Osteocyte (in vitro differentiated cells): ENCODE data around the gene CCDC192. TPM values are rescaled to one million over a fixed set of nuclear protein-coding genes. Genes with fewer than 3 reads are reported as not detected.

Experiments used
- DNase-seq: peaks from one replicate; pipeline ENCODE4 v3.0.0; 2021; ENCODE audit warnings: mixed read lengths; ENCODE audit not compliant: unreplicated experiment; ENCODE audit errors: extremely low spot score
- H3K27ac Mint-ChIP-seq: one replicate; pipeline ENCODE4 v1.8.0; 2021; ENCODE audit warnings: mild to moderate bottlenecking, mixed read lengths; ENCODE audit not compliant: unreplicated experiment
- H3K27me3 Mint-ChIP-seq: one replicate; pipeline ENCODE4 v1.8.0; 2021; ENCODE audit warnings: mixed read lengths; ENCODE audit not compliant: unreplicated experiment
- H3K36me3 Mint-ChIP-seq: one replicate; pipeline ENCODE4 v1.8.0; 2021; ENCODE audit warnings: mixed read lengths; ENCODE audit not compliant: unreplicated experiment
- H3K4me1 Mint-ChIP-seq: one replicate; pipeline ENCODE4 v1.8.0; 2021; ENCODE audit warnings: mixed read lengths; ENCODE audit not compliant: unreplicated experiment
- H3K4me3 Mint-ChIP-seq: one replicate; pipeline ENCODE4 v1.8.0; 2021; ENCODE audit warnings: mild to moderate bottlenecking, moderate library complexity, mixed read lengths; ENCODE audit not compliant: unreplicated experiment
- H3K9me3 Mint-ChIP-seq: one replicate; pipeline ENCODE4 v1.8.0; 2021; ENCODE audit warnings: mixed read lengths; ENCODE audit not compliant: unreplicated experiment
- total RNA-seq: library from RNA; stranded (reverse); gene quantifications from 2 replicates; pipeline ENCODE4 v1.2.1, GENCODE V29; 2021
- TF ChIP-seq, protein P1 (sequence below): fragments of 200-600 bp; sonication (generic); IDR thresholded peaks from 2 replicates; pipeline ENCODE4 v1.5.0; 2021; ENCODE audit warnings: antibody characterized with exemption, mild to moderate bottlenecking, moderate library complexity

Gene CCDC192
- total RNA-seq, 1 donor from 2014 or later = not detected

DNA sequence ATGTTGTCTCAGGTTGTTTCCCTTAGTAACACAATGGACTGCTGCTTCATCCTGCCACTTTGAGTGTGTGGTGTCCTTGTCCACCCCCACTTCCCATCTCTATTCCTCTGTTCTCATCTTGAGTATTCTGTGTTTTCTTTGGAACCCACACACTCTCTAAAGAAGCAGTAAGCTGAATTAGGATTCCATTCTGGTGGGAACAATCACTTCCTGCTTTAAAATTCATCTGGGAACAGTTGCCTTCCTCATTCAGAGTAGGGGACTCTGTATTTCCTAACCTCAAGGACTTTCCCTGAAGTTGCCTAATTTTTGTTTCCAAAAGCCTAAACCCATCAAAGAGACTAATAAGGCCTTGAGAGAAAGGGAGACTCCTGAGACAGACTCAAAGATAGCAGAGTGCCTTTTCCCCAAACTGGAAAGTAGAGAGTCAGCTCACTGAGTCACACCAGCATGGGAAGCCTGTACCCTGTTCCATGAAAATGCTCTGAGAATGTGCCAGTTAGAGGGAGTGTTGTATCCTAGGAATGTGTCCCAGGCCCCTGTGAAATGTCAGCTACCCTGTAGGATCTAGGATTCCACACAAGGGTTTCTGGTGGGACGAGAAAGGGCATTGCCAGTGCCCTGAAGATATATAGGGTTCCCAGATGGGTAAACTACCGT lies 63.6 kb downstream of the CCDC192 start:
- DNase-seq = no peak
- H3K27me3 Mint-ChIP-seq = peaks cover 3% of the 10 kb centered on the region
- no peak overlapping the region for H3K4me3 Mint-ChIP-seq
- no peaks in the 10 kb centered on the region for H3K9me3 Mint-ChIP-seq
- TF ChIP-seq, protein P1, sequence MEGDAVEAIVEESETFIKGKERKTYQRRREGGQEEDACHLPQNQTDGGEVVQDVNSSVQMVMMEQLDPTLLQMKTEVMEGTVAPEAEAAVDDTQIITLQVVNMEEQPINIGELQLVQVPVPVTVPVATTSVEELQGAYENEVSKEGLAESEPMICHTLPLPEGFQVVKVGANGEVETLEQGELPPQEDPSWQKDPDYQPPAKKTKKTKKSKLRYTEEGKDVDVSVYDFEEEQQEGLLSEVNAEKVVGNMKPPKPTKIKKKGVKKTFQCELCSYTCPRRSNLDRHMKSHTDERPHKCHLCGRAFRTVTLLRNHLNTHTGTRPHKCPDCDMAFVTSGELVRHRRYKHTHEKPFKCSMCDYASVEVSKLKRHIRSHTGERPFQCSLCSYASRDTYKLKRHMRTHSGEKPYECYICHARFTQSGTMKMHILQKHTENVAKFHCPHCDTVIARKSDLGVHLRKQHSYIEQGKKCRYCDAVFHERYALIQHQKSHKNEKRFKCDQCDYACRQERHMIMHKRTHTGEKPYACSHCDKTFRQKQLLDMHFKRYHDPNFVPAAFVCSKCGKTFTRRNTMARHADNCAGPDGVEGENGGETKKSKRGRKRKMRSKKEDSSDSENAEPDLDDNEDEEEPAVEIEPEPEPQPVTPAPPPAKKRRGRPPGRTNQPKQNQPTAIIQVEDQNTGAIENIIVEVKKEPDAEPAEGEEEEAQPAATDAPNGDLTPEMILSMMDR = no peak
- no peaks in the 10 kb centered on the region for H3K36me3 Mint-ChIP-seq
- H3K4me1 Mint-ChIP-seq = peaks cover 9% of the 10 kb centered on the region
- peak overlapping the region; percentile 75 for H3K27ac Mint-ChIP-seq

GRCh38 chr5:127769386-127769785 lies 66.2 kb downstream of the CCDC192 start:
- peaks cover 8% of the 10 kb centered on the region for H3K27me3 Mint-ChIP-seq
- no peak overlapping the region for H3K4me3 Mint-ChIP-seq

DNA sequence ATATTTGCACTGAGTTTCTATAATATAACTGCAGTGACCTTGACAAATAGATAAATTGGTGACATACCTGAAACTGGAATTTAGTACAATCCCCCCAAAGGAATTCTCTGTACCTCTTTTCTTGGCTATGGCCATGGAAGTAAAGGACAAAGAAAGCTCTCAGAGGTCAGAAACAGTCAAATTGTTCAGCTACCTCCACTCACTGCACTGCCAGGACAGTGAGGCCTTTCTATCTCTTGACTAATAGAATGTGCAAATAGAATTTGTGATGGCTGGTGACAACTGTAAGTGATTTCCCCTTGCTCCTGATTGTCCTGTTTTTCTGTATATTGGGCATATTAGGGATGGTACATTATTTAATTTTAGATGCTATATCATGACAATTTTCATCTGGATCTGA lies 67.1 kb downstream of the CCDC192 start:
- TF ChIP-seq, protein P1 = no peak
- Mint-ChIP-seq H3K27me3 (peaks cover 8% of the 10 kb centered on the region), H3K4me3 (no peak overlapping the region), H3K27ac (no peak overlapping the region), H3K36me3 (no peaks in the 10 kb centered on the region), H3K4me1 (peaks cover 9% of the 10 kb centered on the region), H3K9me3 (no peaks in the 10 kb centered on the region)
- no peak for DNase-seq

More at GRCh38 chr5:127769386-127769785, 66.2 kb downstream of the CCDC192 start:
- TF ChIP-seq, protein P1 = no peak
- Mint-ChIP-seq H3K9me3 (no peaks in the 10 kb centered on the region), H3K27ac (no peak overlapping the region), H3K4me1 (peaks cover 9% of the 10 kb centered on the region), H3K36me3 (no peaks in the 10 kb centered on the region)
- no peak for DNase-seq

DNA sequence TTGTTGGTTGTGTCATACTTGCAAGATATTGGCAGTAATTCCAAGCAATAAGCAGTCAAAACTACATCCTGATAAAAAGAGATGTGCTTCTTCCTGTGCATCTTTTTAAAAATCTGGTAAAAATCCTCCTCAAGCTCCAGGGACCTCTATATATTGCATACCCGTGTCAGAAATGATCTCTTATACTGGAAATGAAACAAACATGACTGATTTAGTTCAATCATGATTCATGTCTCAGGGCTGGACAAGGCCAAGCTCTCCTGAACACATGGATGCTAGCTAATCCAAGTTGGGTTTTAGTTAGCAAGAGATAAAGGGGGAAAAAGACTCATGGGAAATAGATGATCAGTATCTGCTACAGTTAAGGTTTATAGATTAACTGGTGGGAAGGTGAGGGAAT lies 69.3 kb downstream of the CCDC192 start:
- Mint-ChIP-seq H3K36me3 (peaks cover 3% of the 10 kb centered on the region), H3K4me3 (no peak overlapping the region), H3K9me3 (peaks cover 5% of the 10 kb centered on the region), H3K27ac (no peak overlapping the region), H3K27me3 (peaks cover 8% of the 10 kb centered on the region), H3K4me1 (no peaks in the 10 kb centered on the region)
- TF ChIP-seq, protein P1 = no peak
- DNase-seq = no peak

DNA sequence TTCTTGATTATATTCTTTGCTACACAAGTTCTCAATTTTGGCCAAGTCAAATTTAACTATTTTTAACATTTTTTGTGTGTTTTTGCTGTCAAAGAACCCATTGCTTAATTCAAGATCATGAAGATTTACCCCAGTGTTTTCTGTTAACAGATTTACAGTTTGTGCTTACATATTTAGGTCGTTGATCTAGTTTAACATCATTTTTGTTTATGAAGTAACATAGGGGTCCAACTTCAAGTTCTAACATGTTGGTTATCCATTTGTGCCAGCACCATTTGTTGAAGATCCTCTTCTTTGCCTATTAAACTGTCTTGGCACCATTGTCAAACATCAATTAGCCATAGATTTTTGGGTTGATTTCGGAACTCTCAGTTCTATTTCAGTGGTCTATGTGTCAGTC lies 71.0 kb downstream of the CCDC192 start:
- Mint-ChIP-seq H3K4me3 (no peak overlapping the region), H3K36me3 (peaks cover 4% of the 10 kb centered on the region), H3K9me3 (peaks cover 18% of the 10 kb centered on the region), H3K27me3 (peaks cover 8% of the 10 kb centered on the region), H3K27ac (no peak overlapping the region), H3K4me1 (no peaks in the 10 kb centered on the region)
- no peak for DNase-seq
- TF ChIP-seq, protein P1 = no peak
